Fibroblast of the aortic adventitia (primary cell): Measurements from ENCODE around the gene ADARB2. TPM values are rescaled to one million over a fixed set of nuclear protein-coding genes. Genes with fewer than 3 reads are reported as not detected.

Experiments used
- DNase-seq: peaks from one replicate; pipeline ENCODE4 v3.0.0-alpha.2; 2010; ENCODE audit warnings: low read depth
- H3K4me3 ChIP-seq: 2 replicates; pipeline ENCODE4 v1.5.1; 2011; ENCODE audit warnings: low read depth, mild to moderate bottlenecking, control low read depth, low read length, moderate library complexity
- CTCF ChIP-seq: IDR thresholded peaks from 2 replicates; pipeline ENCODE4 v1.5.1; 2011; ENCODE audit warnings: mild to moderate bottlenecking, low read length, control low read depth, inconsistent platforms; ENCODE audit not compliant: insufficient read depth
- total RNA-seq: library from RNA; depleted of rRNA; stranded (reverse); fragments of >200 nt; gene quantifications from 2 replicates; pipeline ENCODE4 v1.2.3, GENCODE V29; 2012; ENCODE audit warnings: low replicate concordance

The ADARB2 gene
- total RNA-seq, 1 donor, result not detected

- DNase-seq, result no peak
- TF ChIP-seq CTCF, result no peak
- H3K4me3 ChIP-seq, result no peak overlapping the region
These were observed 282.4 kb downstream of the ADARB2 start for GRCh38 chr10:1454951-1455350.

- TF ChIP-seq CTCF, result no peak
- H3K4me3 ChIP-seq, result no peak overlapping the region
These were observed 282.9 kb downstream of the ADARB2 start for GRCh38 chr10:1454428-1454827.

GRCh38 chr10:1452777-1453176 lies 284.5 kb downstream of the ADARB2 start:
- H3K4me3 ChIP-seq, result no peak overlapping the region
- no peak for TF ChIP-seq CTCF
- DNase-seq, result no peak

More at GRCh38 chr10:1454428-1454827, 282.9 kb downstream of the ADARB2 start:
- no peak for DNase-seq

- DNase-seq, result no peak
- no peak for TF ChIP-seq CTCF
- H3K4me3 ChIP-seq, result no peak overlapping the region
These were observed 285.4 kb downstream of the ADARB2 start for GRCh38 chr10:1451941-1452340.

- H3K4me3 ChIP-seq, result no peak overlapping the region
- TF ChIP-seq CTCF, result no peak
- DNase-seq, result no peak
These were observed 285.9 kb downstream of the ADARB2 start for GRCh38 chr10:1451362-1451888.

GRCh38 chr10:1449572-1450205 lies 287.6 kb downstream of the ADARB2 start:
- no peak overlapping the region for H3K4me3 ChIP-seq
- DNase-seq, result no peak
- TF ChIP-seq CTCF, result no peak

- no peak overlapping the region for H3K4me3 ChIP-seq
- TF ChIP-seq CTCF, result no peak
- no peak for DNase-seq
These were observed 288.3 kb downstream of the ADARB2 start for GRCh38 chr10:1449021-1449420.
